Aorta (tissue), 5 donors: ENCODE results near the gene CDK6. TPM values are rescaled to one million over a fixed set of nuclear protein-coding genes. Genes with fewer than 3 reads are reported as not detected.
"Not testable (repeated sequence)": the region's sequence is repeated elsewhere in the genome, so short reads cannot be mapped to it uniquely, and the experiment has no call there.

Source experiments
- ATAC-seq: fragments of 200-7000 bp; cut with Tn5 transposase; one replicate; pipeline ENCODE4 v1.9.1; 2022; ENCODE audit warnings: moderate library complexity; ENCODE audit not compliant: low FRiP score
- DNase-seq, 2 donors: peaks; one replicate each; pipeline ENCODE4 v3.0.0-alpha.2; 2020
- H3K27ac ChIP-seq, 2 donors: one replicate each; pipeline ENCODE4 v1.5.1; 2013; ENCODE audit warnings: low read length in 2 of 2, mild to moderate bottlenecking in 2 of 2, moderate library complexity in 2 of 2, control low read depth in 1 of 2, inconsistent platforms in 1 of 2, low read depth in 1 of 2
- H3K27me3 ChIP-seq, 2 donors: one replicate each; pipeline ENCODE4 v1.6.1; 2013; ENCODE audit warnings: control low read depth in 1 of 2, low read length in 1 of 2, mild to moderate bottlenecking in 1 of 2, moderate library complexity in 1 of 2; ENCODE audit not compliant: insufficient read depth in 2 of 2, control insufficient read depth in 1 of 2
- H3K36me3 ChIP-seq, 2 donors: one replicate each; pipeline ENCODE4 v1.6.1; 2013; ENCODE audit warnings: control low read depth in 1 of 2, low read length in 1 of 2, mild to moderate bottlenecking in 1 of 2; ENCODE audit not compliant: insufficient read depth in 2 of 2, control insufficient read depth in 1 of 2
- H3K4me1 ChIP-seq, 2 donors: one replicate each; pipeline ENCODE4 v1.6.1; 2013; ENCODE audit warnings: low read length in 2 of 2, control low read depth in 1 of 2, mild to moderate bottlenecking in 1 of 2, moderate library complexity in 1 of 2; ENCODE audit not compliant: insufficient read depth in 2 of 2, control insufficient read depth in 1 of 2
- H3K4me3 ChIP-seq, 2 donors: one replicate each; pipeline ENCODE4 v1.5.1; 2013; ENCODE audit warnings: low read length in 2 of 2, control low read depth in 1 of 2, mild to moderate bottlenecking in 1 of 2
- H3K9me3 ChIP-seq: one replicate; pipeline ENCODE4 v1.6.1; 2013; ENCODE audit warnings: mild to moderate bottlenecking, low read length; ENCODE audit not compliant: control insufficient read depth
- WGBS, 2 donors: extraction: QIAGEN DNeasy Blood & Tissue Kit; methylation state at CpG; one replicate each; pipeline ENCODE4 v1.1.7; 2013; 5-methylcytosine and 5-hydroxymethylcytosine counted together
- intact Hi-C, 2 donors: fragments of 100-400 bp; cut with DNase I; formaldehyde crosslinking; loops; one replicate each; pipeline versions ENCODE4 v1.14.2 to v1.15.0; 2022
- polyA plus RNA-seq, 2 donors: library from polyadenylated mRNA; stranded (reverse); fragments of 200-250 nt; gene quantifications; one replicate each; pipeline ENCODE4 v1.2.3, GENCODE V29; 2013
- total RNA-seq, 2 donors: library from RNA; stranded (reverse); fragmentation: NEBNext Ultra II Directional; extraction: Animal tissue kit (Norgen Biotek cat#: 25700); gene quantifications; one replicate each; pipeline ENCODE4 v1.2.1, GENCODE V29; 2021
- donor health status: healthy with polysubstance abuse.
- donor health status: Bipolar disorder and iron deficiency.
- donor health status: DM: no; HTN: no; CAD: no.
- donor health status: DM: no; HTN: no; CAD: no.
- donor health status: DM: yes; HTN: yes; CAD: no.

CDK6 gene
- total and polyA plus RNA-seq, 4 donors: 2.8 to 26.0 (median 11.4) TPM

GRCh38 chr7:92606985-92607384 is 229.4 kb downstream of the CDK6 start:
- Histone ChIP-seq H3K4me3 (no peak overlapping the region), H3K27ac (no peak overlapping the region), H3K4me1 (no peaks in the 10 kb centered on the region), H3K9me3 (no peaks in the 10 kb centered on the region), H3K27me3 (no peaks in the 10 kb centered on the region), H3K36me3 (peaks cover 0 to 1% of the 10 kb centered on the region in 2 donors)
- no peak for ATAC-seq
- DNase-seq: no peak
- intact Hi-C loops: no loop called here
- 85 to 89% methylated on average over 4 of the region's 4 CpGs for WGBS, 2 donors

GRCh38 chr7:92604517-92604916 is 231.9 kb downstream of the CDK6 start:
- H3K4me3 ChIP-seq, intact Hi-C loops, ATAC-seq, H3K4me1 ChIP-seq, DNase-seq, H3K36me3 ChIP-seq, H3K27me3 ChIP-seq, H3K9me3 ChIP-seq, H3K27ac ChIP-seq: not testable (repeated sequence)
- 87 to 88% methylated on average over 7 of the region's 7 CpGs for WGBS, 2 donors

- Histone ChIP-seq H3K27me3 (peaks cover 0 to 1% of the 10 kb centered on the region in 2 donors), H3K27ac (no peak overlapping the region), H3K4me1 (no peaks in the 10 kb centered on the region), H3K9me3 (no peaks in the 10 kb centered on the region), H3K4me3 (no peak overlapping the region), H3K36me3 (peaks cover 0 to 1% of the 10 kb centered on the region in 2 donors)
- ATAC-seq (no peak), DNase-seq (no peak)
- 53 to 57% methylated on average over 1 of the region's 1 CpG for WGBS, 2 donors
- intact Hi-C loops: no loop called here
These were observed 233.3 kb downstream of the CDK6 start for GRCh38 chr7:92603089-92603445.

- ATAC-seq: no peak
- 91 to 92% methylated on average over 2 of the region's 2 CpGs for WGBS, 2 donors
- no peaks in the 10 kb centered on the region for H3K9me3 ChIP-seq
These were observed 233.9 kb downstream of the CDK6 start for GRCh38 chr7:92602352-92603088.

GRCh38 chr7:92598310-92598981 is 237.9 kb downstream of the CDK6 start:
- ATAC-seq (no peak), DNase-seq (no peak)
- H3K9me3 ChIP-seq: no peaks in the 10 kb centered on the region
- H3K4me1 ChIP-seq: no peaks in the 10 kb centered on the region
- intact Hi-C loops: no loop called here
- H3K36me3 ChIP-seq: no peaks in the 10 kb centered on the region
- H3K4me3 ChIP-seq: no peak overlapping the region
- H3K27ac ChIP-seq: no peak overlapping the region
- peaks cover 0 to 1% of the 10 kb centered on the region in 2 donors for H3K27me3 ChIP-seq
- 55 to 61% methylated on average over 1 of the region's 1 CpG for WGBS, 2 donors

More at GRCh38 chr7:92602352-92603088, 233.9 kb downstream of the CDK6 start:
- Histone ChIP-seq H3K27ac (no peak overlapping the region), H3K27me3 (peaks cover 0 to 1% of the 10 kb centered on the region in 2 donors), H3K4me3 (no peak overlapping the region), H3K4me1 (no peaks in the 10 kb centered on the region), H3K36me3 (peaks cover 0 to 1% of the 10 kb centered on the region in 2 donors)
- no peak for DNase-seq
- intact Hi-C loops: no loop called here

- no peaks in the 10 kb centered on the region for H3K4me1 ChIP-seq
- DNase-seq: no peak
- H3K9me3 ChIP-seq: no peaks in the 10 kb centered on the region
- H3K27ac ChIP-seq: no peak overlapping the region
- no peak overlapping the region for H3K4me3 ChIP-seq
- ATAC-seq: no peak
- 73 to 75% methylated on average over 4 of the region's 4 CpGs for WGBS, 2 donors
- intact Hi-C loops: no loop called here
- peaks cover 0 to 1% of the 10 kb centered on the region in 2 donors for H3K27me3 ChIP-seq
- no peaks in the 10 kb centered on the region for H3K36me3 ChIP-seq
These were observed 241.1 kb downstream of the CDK6 start for GRCh38 chr7:92595281-92595680.

- H3K4me1 ChIP-seq: no peaks in the 10 kb centered on the region
- intact Hi-C loops: no loop called here
- H3K27me3 ChIP-seq: peaks cover 0 to 1% of the 10 kb centered on the region in 2 donors
- no peak overlapping the region for H3K27ac ChIP-seq
- 89 to 92% methylated on average over 3 of the region's 3 CpGs for WGBS, 2 donors
- no peak for DNase-seq
- no peaks in the 10 kb centered on the region for H3K9me3 ChIP-seq
- no peak for ATAC-seq
- no peaks in the 10 kb centered on the region for H3K36me3 ChIP-seq
- H3K4me3 ChIP-seq: no peak overlapping the region
These were observed 241.6 kb downstream of the CDK6 start for GRCh38 chr7:92594746-92595145.

- no peaks in the 10 kb centered on the region for H3K27me3 ChIP-seq
- WGBS, 2 donors: 32 to 37% methylated on average over 19 of the region's 19 CpGs
These were observed 245.6 kb downstream of the CDK6 start for GRCh38 chr7:92590711-92591310.

More at GRCh38 chr7:92590711-92591310, 245.6 kb downstream of the CDK6 start:
- ATAC-seq (no peak), DNase-seq (no peak)
- Histone ChIP-seq H3K4me3 (no peak overlapping the region), H3K36me3 (no peaks in the 10 kb centered on the region), H3K9me3 (no peaks in the 10 kb centered on the region), H3K4me1 (peaks cover 0 to 8% of the 10 kb centered on the region in 2 donors), H3K27ac (no peak overlapping the region)
- intact Hi-C loops: no loop called here
